CD4-positive, alpha-beta T cell treated with Interleukin-6 for 4 hours (primary cell): ENCODE measurements around the gene H3-3A.

Source experiments
- DNase-seq: peaks from one replicate; pipeline ENCODE4 v3.0.0-alpha.2; 2020; ENCODE audit warnings: mixed read lengths

The H3-3A gene

GRCh38 chr1:226112626-226113025, 50.1 kb downstream of the H3-3A start:
- DNase-seq = no peak

GRCh38 chr1:226116673-226117072, 54.2 kb downstream of the H3-3A start:
- no peak for DNase-seq

- no peak for DNase-seq
These were observed 54.8 kb downstream of the H3-3A start for GRCh38 chr1:226117330-226117729.

- no peak for DNase-seq
These were observed 55.8 kb downstream of the H3-3A start for GRCh38 chr1:226118357-226118756.

DNA sequence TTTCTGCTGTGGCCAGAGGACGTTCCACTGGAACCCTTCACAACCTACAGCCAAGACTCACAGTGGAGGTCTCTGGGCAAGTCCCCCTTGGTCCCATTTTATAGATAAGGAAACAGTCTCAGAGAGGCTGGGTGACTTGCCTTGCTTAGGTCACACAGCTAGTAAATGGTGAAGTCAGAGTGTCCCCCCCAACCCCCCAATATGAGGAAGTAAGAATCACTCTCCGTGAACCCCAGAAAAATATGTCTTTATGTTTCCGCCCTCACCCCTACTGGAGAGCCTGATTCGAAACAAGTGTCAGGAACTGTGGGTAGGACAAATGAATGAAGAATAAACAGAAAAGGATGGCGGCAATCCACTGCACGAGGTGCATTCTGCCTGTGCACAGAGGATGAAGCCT, 56.7 kb downstream of the H3-3A start:
- no peak for DNase-seq

DNA sequence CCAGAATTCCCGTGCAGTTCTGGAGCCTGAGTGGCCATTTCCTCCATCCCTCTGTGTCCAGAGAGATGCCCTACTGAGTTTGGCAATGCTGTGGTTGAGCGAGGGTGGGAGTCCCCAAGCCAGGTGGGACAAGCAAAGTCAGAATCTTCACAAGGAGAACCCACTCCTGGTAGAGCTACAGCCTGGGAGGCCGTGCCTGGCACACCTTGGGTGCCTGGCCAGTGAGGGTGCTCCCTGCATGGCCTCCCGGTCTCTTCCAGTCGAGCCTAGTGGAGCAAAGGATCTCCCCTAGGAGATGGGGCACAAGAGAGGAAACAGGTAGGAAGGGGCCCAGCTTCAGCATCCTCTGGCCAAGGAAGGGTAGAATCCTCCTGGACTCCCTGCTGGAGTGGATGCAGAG, 57.9 kb downstream of the H3-3A start:
- no peak for DNase-seq

GRCh38 chr1:226121049-226121586, 58.6 kb downstream of the H3-3A start:
- no peak for DNase-seq
